Tibial nerve (tissue), 3 donors: Measurements from ENCODE around the gene RNF215.

Source experiments
- POLR2A ChIP-seq, 2 donors: fragments of 450-650 bp; IDR thresholded peaks; one replicate each; pipeline ENCODE4 v1.6.1; 2017; ENCODE audit warnings: antibody characterized with exemption in 2 of 2, mild to moderate bottlenecking in 2 of 2, moderate library complexity in 2 of 2
- TF ChIP-seq, protein P1 (sequence below), 5 experiments: fragments of 200-600 bp in 3 of 5; fragments of 450-650 bp in 2 of 5; sonication (generic) in 3 of 5; IDR thresholded peaks; one replicate each; pipeline ENCODE4 v1.5.1; 2016 to 2019; ENCODE audit warnings: antibody characterized with exemption in 5 of 5, mild to moderate bottlenecking in 3 of 5, moderate library complexity in 2 of 5

DNA sequence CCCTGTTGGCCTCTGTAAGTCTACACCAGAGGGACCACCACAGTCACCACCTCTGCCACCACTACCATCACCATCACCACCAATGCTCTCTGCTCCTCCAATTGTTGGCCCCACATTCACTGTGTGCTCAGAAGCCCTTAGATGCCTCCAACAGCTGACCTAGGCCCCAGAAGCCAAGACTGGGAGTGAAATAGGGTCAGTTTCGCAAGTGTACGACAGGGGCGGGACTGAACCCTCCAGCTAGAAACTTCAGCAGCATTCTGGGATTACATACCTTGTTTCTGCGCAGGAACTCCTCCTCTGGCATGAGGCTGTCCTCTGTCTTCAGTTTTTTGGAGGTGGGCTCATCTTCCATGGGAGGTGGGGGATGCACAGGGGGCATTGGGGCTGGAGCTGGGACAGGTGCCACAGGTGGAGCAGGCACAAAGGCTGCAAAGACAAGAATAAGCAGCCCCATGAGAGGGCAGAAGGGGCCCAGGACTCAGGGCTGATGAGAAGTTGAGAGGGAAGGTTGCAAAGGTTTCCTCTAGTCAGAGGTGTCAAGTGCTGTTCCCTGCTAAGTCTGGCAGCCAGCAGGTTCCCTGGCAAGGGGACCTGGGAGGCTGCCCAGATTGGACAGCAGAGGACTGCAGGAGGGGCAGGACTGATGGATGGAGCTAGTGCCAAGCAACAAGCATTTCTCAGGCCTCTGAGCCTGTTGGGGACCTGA lies 50.3 kb downstream of the RNF215 start:
- TF ChIP-seq POLR2A (IDR thresholded peaks at IDR 0.05), result no peak
- TF ChIP-seq, protein P1, sequence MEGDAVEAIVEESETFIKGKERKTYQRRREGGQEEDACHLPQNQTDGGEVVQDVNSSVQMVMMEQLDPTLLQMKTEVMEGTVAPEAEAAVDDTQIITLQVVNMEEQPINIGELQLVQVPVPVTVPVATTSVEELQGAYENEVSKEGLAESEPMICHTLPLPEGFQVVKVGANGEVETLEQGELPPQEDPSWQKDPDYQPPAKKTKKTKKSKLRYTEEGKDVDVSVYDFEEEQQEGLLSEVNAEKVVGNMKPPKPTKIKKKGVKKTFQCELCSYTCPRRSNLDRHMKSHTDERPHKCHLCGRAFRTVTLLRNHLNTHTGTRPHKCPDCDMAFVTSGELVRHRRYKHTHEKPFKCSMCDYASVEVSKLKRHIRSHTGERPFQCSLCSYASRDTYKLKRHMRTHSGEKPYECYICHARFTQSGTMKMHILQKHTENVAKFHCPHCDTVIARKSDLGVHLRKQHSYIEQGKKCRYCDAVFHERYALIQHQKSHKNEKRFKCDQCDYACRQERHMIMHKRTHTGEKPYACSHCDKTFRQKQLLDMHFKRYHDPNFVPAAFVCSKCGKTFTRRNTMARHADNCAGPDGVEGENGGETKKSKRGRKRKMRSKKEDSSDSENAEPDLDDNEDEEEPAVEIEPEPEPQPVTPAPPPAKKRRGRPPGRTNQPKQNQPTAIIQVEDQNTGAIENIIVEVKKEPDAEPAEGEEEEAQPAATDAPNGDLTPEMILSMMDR (IDR thresholded peaks at IDR 0.05), result no peak
